Measurements from ENCODE around the gene LRMDA.
A peak's percentile ranks its signal among the peaks of the same experiment; 100 is the strongest.

Gene LRMDA

GRCh38 chr10:75402486-75403143 lies 28.8 kb upstream of the LRMDA start:
- peak; percentile 74 for DNase-seq

GRCh38 chr10:75403144-75403938 lies 28.1 kb upstream of the LRMDA start:
- peak; percentile 38 for DNase-seq

GRCh38 chr10:75403939-75404814 lies 27.2 kb upstream of the LRMDA start:
- peak; percentile 13 for DNase-seq

- DNase-seq = peak; percentile 83
Observed at GRCh38 chr10:75404815-75405597, 26.4 kb upstream of the LRMDA start.

GRCh38 chr10:75405598-75406461 lies 25.6 kb upstream of the LRMDA start:
- DNase-seq = no peak

GRCh38 chr10:75406462-75407223 lies 24.8 kb upstream of the LRMDA start:
- DNase-seq = no peak

GRCh38 chr10:75407224-75407712 lies 24.2 kb upstream of the LRMDA start:
- no peak for DNase-seq

- peak; percentile 14 for DNase-seq
Observed at GRCh38 chr10:75407713-75408508, 23.5 kb upstream of the LRMDA start.

- DNase-seq = no peak
Observed at GRCh38 chr10:75408509-75408875, 22.9 kb upstream of the LRMDA start.

- peak; percentile 57 for DNase-seq
Observed at GRCh38 chr10:75408911-75409885, 22.2 kb upstream of the LRMDA start.

- no peak for DNase-seq
Observed at GRCh38 chr10:75410132-75411005, 21.1 kb upstream of the LRMDA start.

- no peak for DNase-seq
Observed at GRCh38 chr10:75414527-75414926, 16.9 kb upstream of the LRMDA start.

GRCh38 chr10:75417522-75417927 lies 13.9 kb upstream of the LRMDA start:
- no peak for DNase-seq

GRCh38 chr10:75418293-75418692 lies 13.1 kb upstream of the LRMDA start:
- DNase-seq = no peak

- no peak for DNase-seq
Observed at GRCh38 chr10:75418712-75419111, 12.7 kb upstream of the LRMDA start.

- no peak for DNase-seq
Observed at GRCh38 chr10:75422913-75423312, 8.5 kb upstream of the LRMDA start.

GRCh38 chr10:75424571-75424970 lies 6.9 kb upstream of the LRMDA start:
- no peak for DNase-seq

All from NCI-H82 (cell line).